ENCODE measurements around the gene TBC1D9. TPM values are rescaled to one million over a fixed set of nuclear protein-coding genes. Genes with fewer than 3 reads are reported as not detected.
A peak's percentile ranks its signal among the peaks of the same experiment; 100 is the strongest.

The TBC1D9 gene
- total and polyA plus RNA-seq, 2 of the 13 experiments (the other 11 are each of a cell fraction or from before 2014, with no cell fraction given), result 11.9 to 12.2 TPM

GRCh38 chr4:140648716-140649308, 107.4 kb downstream of the TBC1D9 start (continued):
- no peak for TF ChIP-seq ZNF296 (CRISPR knock-in tag; conservative IDR thresholded peaks at IDR 0.05)
- no peak for TF ChIP-seq ZBTB25 (CRISPR knock-in tag; IDR thresholded peaks at IDR 0.05)
- no peak for TF ChIP-seq ZNF382 (CRISPR knock-in tag; IDR thresholded peaks at IDR 0.05; ENCODE audit: borderline replicate concordance)
- TF ChIP-seq SSRP1 (CRISPR knock-in tag; IDR thresholded peaks at IDR 0.05), result no peak
- TF ChIP-seq ZNF766 (CRISPR knock-in tag; IDR thresholded peaks at IDR 0.05; ENCODE audit: borderline replicate concordance), result no peak

DNA sequence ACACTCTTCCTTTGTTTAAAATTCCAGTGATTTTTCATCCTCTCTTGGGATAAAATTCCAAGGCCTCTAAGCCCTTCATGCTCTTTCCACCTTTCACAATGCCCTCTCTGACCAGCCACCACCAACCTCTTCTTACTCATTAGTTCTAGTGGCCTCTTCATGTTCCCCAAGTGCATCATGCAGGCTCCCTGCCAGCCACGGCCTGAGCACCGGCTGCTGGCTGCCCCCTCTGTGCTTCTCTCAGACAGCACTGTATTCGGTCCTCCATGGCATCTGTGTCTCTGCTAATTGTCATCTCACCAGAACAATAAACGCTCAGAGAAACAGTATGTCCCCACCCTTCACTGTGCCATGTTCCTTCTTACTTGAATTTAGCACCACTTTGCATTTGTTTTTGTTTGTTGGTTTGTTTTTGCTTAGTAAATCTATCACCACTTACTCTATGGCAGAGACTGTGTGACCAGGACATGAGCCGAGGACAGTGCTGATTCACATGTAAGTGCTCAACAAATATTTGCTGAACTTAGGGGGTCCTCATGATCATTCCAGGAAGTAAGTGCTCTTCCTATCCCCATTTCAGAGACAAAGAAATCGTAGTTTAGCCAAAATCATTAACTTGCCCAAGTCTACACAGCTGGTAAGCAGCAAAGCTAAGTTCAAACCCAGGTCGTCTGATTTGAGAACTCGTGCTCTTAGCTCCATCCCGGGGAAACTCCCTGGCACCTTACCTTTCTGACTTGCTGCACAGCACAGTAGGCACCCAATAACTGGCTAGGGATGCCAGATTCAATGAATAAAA, 110.4 kb downstream of the TBC1D9 start:
- ATAC-seq, result peak; percentile 24
- H3K27me3 ChIP-seq (ENCODE audit: control insufficient read depth in 1 of 2, insufficient read depth in 2 of 2, low read length in 2 of 2), result no peaks in the 10 kb centered on the region
- BruUV-seq (replicated peaks), result no TSS peak
- 20% methylated on average over 9 of the region's 9 CpGs for WGBS (ENCODE audit: low lambda C conversion rate)
- in situ Hi-C loops (cut with HindIII; ENCODE audit: extremely low pct_ligation_motif_present, low pct_unique_long_range_greater_than_20kb) (loop anchor here (10.0 kb wide), 1 partner anchor 109 kb away; the partner anchor contains the start of gene TBC1D9), intact Hi-C loops (cut with micrococcal nuclease; ENCODE audit: unreplicated experiment) (no loop called here)
- peak overlapping the region; percentile 49 for H3K27ac ChIP-seq (ENCODE audit: extremely low read length, insufficient read depth, low read length)
- peak overlapping the region; percentile 44 for H3K4me2 ChIP-seq (ENCODE audit: low read depth, low read length)
- H3K79me2 ChIP-seq (ENCODE audit: insufficient read depth, low read length), result no peaks in the 10 kb centered on the region
- no peaks in the 10 kb centered on the region for H3K9me3 ChIP-seq (ENCODE audit: low read length)
- no peak overlapping the region for H2AFZ ChIP-seq (ENCODE audit: low read length)
- no peak overlapping the region for H3K9ac ChIP-seq (ENCODE audit: insufficient read depth, low read depth, low read length)
- H3K4me1 ChIP-seq (ENCODE audit: insufficient read depth, low read length), result peaks cover 58% of the 10 kb centered on the region
- FAIRE-seq, result peak; percentile 60
- peak; percentile 49 for DNase-seq (ENCODE audit: low spot score)
- POLR2A ChIA-PET, result interaction anchor here (1.1 kb wide), 1 partner anchor 16 kb away, joined by 3 read pairs; no protein-coding TSS in a partner anchor
- H4K20me1 ChIP-seq (ENCODE audit: insufficient read depth, low read length), result no peaks in the 10 kb centered on the region
- peaks cover 5 to 16% of the 10 kb centered on the region in 2 experiments for H3K36me3 ChIP-seq (replicated peaks in 1 of 2; ENCODE audit: control insufficient read depth in 1 of 2, insufficient read depth in 2 of 2, low read length in 2 of 2)
- CTCF ChIA-PET (ENCODE audit: low intra/inter-chr PET ratio, low total read pairs), result no interaction called here
- no peak overlapping the region; a peak in 1 of 6 replicates for H3K4me3 ChIP-seq (replicated peaks in 1 of 3; ENCODE audit: insufficient read depth in 1 of 3, low read depth in 2 of 3, low read length in 3 of 3)
- no peak for TF ChIP-seq POGZ (CRISPR knock-in tag; IDR thresholded peaks at IDR 0.05)
- TF ChIP-seq ISL2 (CRISPR knock-in tag; IDR thresholded peaks at IDR 0.05), result peak; percentile 75
- no peak for TF ChIP-seq ZSCAN31 (CRISPR knock-in tag; IDR thresholded peaks at IDR 0.05; ENCODE audit: low read depth)
- TF ChIP-seq GATAD2A (CRISPR knock-in tag; IDR thresholded peaks at IDR 0.05), result peak; percentile 38; the same call in 1 of the 2 replicates
- TF ChIP-seq ZBTB7A (CRISPR knock-in tag; IDR thresholded peaks at IDR 0.05), result no peak
- TF ChIP-seq, protein P1, sequence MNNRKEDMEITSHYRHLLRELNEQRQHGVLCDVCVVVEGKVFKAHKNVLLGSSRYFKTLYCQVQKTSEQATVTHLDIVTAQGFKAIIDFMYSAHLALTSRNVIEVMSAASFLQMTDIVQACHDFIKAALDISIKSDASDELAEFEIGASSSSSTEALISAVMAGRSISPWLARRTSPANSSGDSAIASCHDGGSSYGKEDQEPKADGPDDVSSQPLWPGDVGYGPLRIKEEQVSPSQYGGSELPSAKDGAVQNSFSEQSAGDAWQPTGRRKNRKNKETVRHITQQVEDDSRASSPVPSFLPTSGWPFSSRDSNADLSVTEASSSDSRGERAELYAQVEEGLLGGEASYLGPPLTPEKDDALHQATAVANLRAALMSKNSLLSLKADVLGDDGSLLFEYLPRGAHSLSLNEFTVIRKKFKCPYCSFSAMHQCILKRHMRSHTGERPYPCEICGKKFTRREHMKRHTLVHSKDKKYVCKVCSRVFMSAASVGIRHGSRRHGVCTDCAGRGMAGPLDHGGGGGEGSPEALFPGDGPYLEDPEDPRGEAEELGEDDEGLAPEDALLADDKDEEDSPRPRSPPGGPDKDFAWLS (CRISPR knock-in tag; IDR thresholded peaks at IDR 0.05; ENCODE audit: borderline replicate concordance), result no peak
- TF ChIP-seq, protein P2, sequence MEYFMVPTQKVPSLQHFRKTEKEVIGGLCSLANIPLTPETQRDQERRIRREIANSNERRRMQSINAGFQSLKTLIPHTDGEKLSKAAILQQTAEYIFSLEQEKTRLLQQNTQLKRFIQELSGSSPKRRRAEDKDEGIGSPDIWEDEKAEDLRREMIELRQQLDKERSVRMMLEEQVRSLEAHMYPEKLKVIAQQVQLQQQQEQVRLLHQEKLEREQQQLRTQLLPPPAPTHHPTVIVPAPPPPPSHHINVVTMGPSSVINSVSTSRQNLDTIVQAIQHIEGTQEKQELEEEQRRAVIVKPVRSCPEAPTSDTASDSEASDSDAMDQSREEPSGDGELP (IDR thresholded peaks at IDR 0.05; ENCODE audit: borderline replicate concordance, low read depth), result peak; percentile 81; the same call in 1 of the 2 replicates

Measured in HepG2 (cell line).